Left hindlimb (tissue), 1 donor: Measurements from ENCODE around the gene TSPAN7.

Experiments
- DNase-seq: peaks from one replicate; pipeline ENCODE4 v3.0.0-alpha.2; 2018

TSPAN7 gene

DNA sequence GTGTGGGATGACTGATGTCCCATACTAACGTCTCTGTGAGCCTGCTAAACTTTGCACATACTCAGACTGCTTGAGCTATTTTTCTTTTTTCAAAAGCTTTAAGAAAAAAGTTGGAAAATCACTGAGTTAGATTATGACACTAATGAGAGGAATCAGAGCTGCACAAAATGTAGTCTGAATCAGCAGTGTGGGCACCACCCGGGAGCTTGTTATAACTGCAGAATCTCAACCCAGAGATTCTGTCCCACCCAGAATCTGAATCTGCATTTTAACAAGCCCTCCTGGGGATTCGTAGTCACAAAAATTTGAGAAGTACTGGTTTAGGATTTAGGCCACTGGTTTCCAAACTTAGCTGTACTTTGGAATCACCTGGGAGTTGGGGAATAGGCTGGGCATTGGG is 137.8 kb downstream of the TSPAN7 start:
- no peak for DNase-seq

- DNase-seq = no peak
Observed at GRCh38 chrX:38699696-38700095, 138.4 kb downstream of the TSPAN7 start.

DNA sequence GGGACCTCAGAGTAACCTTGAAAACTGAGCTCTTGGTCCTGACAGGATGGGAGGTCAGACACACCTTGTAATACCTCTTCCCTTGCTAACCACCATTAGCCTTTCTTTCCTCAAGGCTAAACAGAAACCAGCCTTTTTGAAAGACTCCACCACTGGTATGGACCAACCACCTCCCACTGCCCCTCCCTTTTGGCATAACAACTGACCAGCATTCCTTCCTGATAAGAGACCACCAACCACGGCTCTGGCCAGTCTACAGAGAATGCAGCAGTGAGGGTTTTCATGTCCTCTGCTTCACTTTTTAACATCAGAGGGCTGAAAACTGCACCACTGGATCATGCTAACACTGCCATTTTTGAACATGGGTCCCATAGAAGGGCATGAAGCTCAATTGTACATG is 139.7 kb downstream of the TSPAN7 start:
- no peak for DNase-seq

DNA sequence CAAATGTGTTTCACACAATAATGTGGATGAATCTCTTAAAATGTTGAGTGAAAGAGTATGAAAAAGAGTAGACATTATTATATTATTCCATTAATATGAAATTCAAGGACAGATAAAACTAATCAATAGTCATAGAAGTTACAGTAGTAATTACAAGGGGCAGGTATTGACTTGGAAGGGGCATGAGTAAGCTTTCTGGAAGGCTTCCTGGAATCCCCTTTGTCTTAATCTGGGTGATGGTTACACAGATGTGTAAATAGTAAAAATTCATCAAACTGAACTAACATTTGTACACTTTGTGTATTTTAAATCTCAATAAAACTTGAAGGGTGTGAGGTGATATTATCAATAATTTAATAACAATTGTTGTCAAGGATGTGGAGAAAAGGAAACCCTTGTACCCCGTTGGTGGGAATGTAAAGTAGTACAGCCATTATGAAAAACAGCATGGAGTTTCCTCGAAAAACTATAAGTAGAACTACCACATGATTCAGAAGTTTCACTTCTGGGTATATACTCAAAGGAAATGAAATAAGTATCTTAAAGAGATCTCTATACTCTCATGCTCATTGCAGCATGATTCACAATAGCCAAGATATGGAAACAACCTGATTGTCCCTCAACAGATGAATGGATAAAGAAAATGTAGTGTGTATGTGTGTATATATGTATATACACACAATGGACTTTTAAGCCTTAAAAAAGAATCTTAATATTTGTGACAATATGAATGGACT is 143.0 kb downstream of the TSPAN7 start:
- DNase-seq = no peak

DNA sequence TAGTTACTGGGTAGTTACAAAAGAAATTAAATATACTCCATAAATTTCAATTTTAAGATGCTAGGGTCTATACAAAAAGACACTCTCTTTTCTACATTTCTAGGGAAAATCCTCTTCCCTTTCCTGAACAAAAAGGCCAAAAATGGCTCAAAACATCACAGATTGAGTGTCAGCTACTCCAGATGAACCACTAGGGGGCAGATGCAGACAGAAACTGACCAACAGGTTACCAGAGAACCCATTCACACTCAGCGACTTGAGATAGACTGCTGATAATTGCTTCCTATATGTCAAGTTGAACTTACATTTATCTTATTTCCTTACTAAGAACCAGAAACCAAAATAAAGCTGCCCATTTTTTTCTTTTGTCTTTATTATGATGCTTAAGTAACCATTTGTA is 156.5 kb downstream of the TSPAN7 start:
- no peak for DNase-seq

- no peak for DNase-seq
Observed at GRCh38 chrX:38718311-38718710, 157.0 kb downstream of the TSPAN7 start.

DNA sequence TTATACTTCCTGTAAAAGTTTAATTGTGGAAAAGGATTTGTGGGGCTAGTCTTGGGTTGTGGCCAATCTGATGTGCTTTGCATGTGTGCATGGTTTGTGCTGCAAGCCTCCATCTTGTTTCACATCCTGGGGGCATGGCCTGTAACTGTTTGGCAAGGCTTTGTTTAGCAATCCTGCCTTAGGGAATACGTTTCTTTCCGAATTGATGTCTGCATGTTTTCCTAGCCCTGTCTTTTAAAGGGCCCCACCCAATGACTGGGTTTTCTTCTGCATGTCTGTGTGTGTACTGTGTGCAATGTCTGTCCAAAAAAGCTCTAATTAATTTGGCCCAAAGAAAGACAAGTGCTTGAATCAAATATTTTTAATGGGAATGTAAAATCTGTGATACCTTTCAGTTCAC is 165.3 kb downstream of the TSPAN7 start:
- no peak for DNase-seq

DNA sequence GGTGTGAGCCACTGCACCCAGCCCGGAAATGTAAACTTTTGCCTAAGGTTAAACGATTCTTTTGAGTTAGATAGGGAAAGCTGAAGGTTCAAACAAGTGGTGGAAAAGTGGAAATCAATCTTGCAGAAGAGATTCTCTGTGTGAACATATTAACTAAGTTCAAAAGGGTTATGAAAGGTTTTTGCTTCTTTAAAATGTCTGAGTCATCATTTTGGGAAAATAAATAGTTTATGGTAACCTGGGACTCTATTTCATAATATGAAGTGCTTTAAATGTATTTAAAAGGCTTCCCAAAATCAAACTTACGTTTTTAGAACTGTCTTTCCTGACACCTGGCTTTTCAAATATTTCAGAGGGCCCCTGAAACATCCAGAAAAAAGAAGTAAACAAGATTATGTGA is 166.3 kb downstream of the TSPAN7 start:
- no peak for DNase-seq

- DNase-seq = no peak
Observed at GRCh38 chrX:38732866-38733265, 171.5 kb downstream of the TSPAN7 start.
